HCT116 (cell line): Measurements from ENCODE around the gene GALNT14. TPM values are rescaled to one million over a fixed set of nuclear protein-coding genes. Genes with fewer than 3 reads are reported as not detected.

Experiments
- ATAC-seq: fragments of 200-7000 bp; cut with Tn5 transposase; 2 replicates; pipeline ENCODE4 v1.9.1; 2020; ENCODE audit warnings: mild to moderate bottlenecking, moderate library complexity
- BruUV-seq: library from RNA; stranded (reverse); fragments of 400-500 nt; replicated peaks from 2 replicates; lab custom pipeline; 2021; lab: Mats Ljungman, UMichigan
- CTCF ChIA-PET: fragments of 300-600 bp; sonication (Branson Sonifier 250); formaldehyde crosslinking; loops from one replicate; lab custom pipeline; 2021; ENCODE audit warnings: antibody characterized with exemption; lab: Charles Lee
- POLR2A ChIA-PET: fragments of 300-600, 350-600 bp; sonication (Branson Sonifier 250); formaldehyde crosslinking; loops from one replicate; lab custom pipeline; 2021; ENCODE audit warnings: antibody characterized with exemption; lab: Charles Lee
- RAD21 ChIA-PET, 2 experiments: fragments of 300-600 bp; sonication (Branson Sonifier 250); formaldehyde crosslinking; loops; one replicate each; lab custom pipeline; 2023; ENCODE audit warnings: low total read pairs in 2 of 2; ENCODE audit not compliant: uncharacterized antibody in 2 of 2, unreplicated experiment in 2 of 2, low non-redundant PET in 1 of 2; lab: Charles Lee
- DNase-seq: peaks from one replicate; pipeline ENCODE4 v3.0.0-alpha.2; 2010; ENCODE audit warnings: low read depth, low spot score
- H2AFZ ChIP-seq: fragments of 200-600 bp; shearing (Covaris generic), sonication (generic); 2 replicates; pipeline ENCODE4 v1.6.1; 2017; ENCODE audit warnings: low read depth, mixed run types, mixed read lengths, antibody characterized with exemption, low read length; ENCODE audit not compliant: poor library complexity, severe bottlenecking
- H3K27ac ChIP-seq: 2 replicates; pipeline ENCODE4 v1.5.1; 2012; ENCODE audit warnings: low read depth, low read length
- H3K27me3 ChIP-seq: fragments of 200-600 bp; sonication (generic); 2 replicates; pipeline ENCODE4 v1.6.1; 2016; ENCODE audit warnings: mixed run types, low read length, mixed read lengths; ENCODE audit not compliant: insufficient read depth
- H3K36me3 ChIP-seq, 2 experiments: fragments of 200-500 bp in 1 of 2; fragments of 200-600 bp in 1 of 2; sonication (Bioruptor generic) in 1 of 2; sonication (generic) in 1 of 2; 2 replicates each; pipeline versions ENCODE4 v1.5.1 to v1.6.1; 2014 to 2016; ENCODE audit warnings: low read length in 2 of 2, inconsistent platforms in 1 of 2, mixed read lengths in 1 of 2, mixed run types in 1 of 2; ENCODE audit not compliant: insufficient read depth in 2 of 2, control insufficient read depth in 1 of 2
- H3K4me1 ChIP-seq, 2 experiments: fragments of 200-600 bp in 1 of 2; sonication (generic) in 1 of 2; 2 replicates each; pipeline versions ENCODE4 v1.5.1 to v1.6.1; 2012 to 2017; ENCODE audit warnings: low read length in 2 of 2, inconsistent platforms in 1 of 2, mild to moderate bottlenecking in 1 of 2, mixed read lengths in 1 of 2, mixed run types in 1 of 2, moderate library complexity in 1 of 2; ENCODE audit not compliant: insufficient read depth in 2 of 2, control insufficient read depth in 1 of 2
- H3K4me2 ChIP-seq: fragments of 200-600 bp; sonication (generic); 2 replicates; pipeline ENCODE4 v1.6.1; 2017; ENCODE audit warnings: mixed run types, low read length, mixed read lengths
- H3K4me3 ChIP-seq, 2 experiments: fragments of 200-600 bp in 1 of 2; sonication (generic) in 1 of 2; replicated peaks in 1 of 2; 2 replicates each; pipeline ENCODE4 v1.5.1; 2011 to 2016; ENCODE audit warnings: low read length in 2 of 2, control low read depth in 1 of 2, low read depth in 1 of 2, mild to moderate bottlenecking in 1 of 2, mixed read lengths in 1 of 2, mixed run types in 1 of 2
- H3K79me2 ChIP-seq: fragments of 200-600 bp; sonication (generic); 2 replicates; pipeline ENCODE4 v1.6.1; 2017; ENCODE audit warnings: mild to moderate bottlenecking, mixed run types, low read length, moderate library complexity, mixed read lengths; ENCODE audit not compliant: insufficient read depth
- H3K9ac ChIP-seq: fragments of 200-600 bp; sonication (generic); 2 replicates; pipeline ENCODE4 v1.6.1; 2016; ENCODE audit warnings: low read length, mixed read lengths
- H3K9me2 ChIP-seq: fragments of 200-600 bp; sonication (generic), shearing (Covaris generic); 2 replicates; pipeline ENCODE4 v1.6.1; 2017; ENCODE audit warnings: mixed run types, mild to moderate bottlenecking, moderate library complexity; ENCODE audit not compliant: insufficient read depth
- H3K9me3 ChIP-seq, 2 experiments: fragments of 200-500 bp in 1 of 2; fragments of 200-600 bp in 1 of 2; sonication (Bioruptor generic) in 1 of 2; sonication (generic) in 1 of 2; 2 replicates each; pipeline ENCODE4 v1.6.1; 2014 to 2017; ENCODE audit warnings: low read length in 2 of 2, mixed read lengths in 2 of 2, inconsistent platforms in 1 of 2, low read depth in 1 of 2, mild to moderate bottlenecking in 1 of 2, mixed run types in 1 of 2, moderate library complexity in 1 of 2; ENCODE audit not compliant: control insufficient read depth in 1 of 2, insufficient read depth in 1 of 2
- H4K20me1 ChIP-seq: fragments of 200-600 bp; sonication (generic), shearing (Covaris generic); 2 replicates; pipeline ENCODE4 v1.6.1; 2017; ENCODE audit warnings: mixed run types, mild to moderate bottlenecking, moderate library complexity; ENCODE audit not compliant: insufficient read depth
- CBX3 ChIP-seq: IDR thresholded peaks from 2 replicates; pipeline ENCODE4 v1.6.1; 2012; ENCODE audit warnings: low read depth
- CEBPB ChIP-seq: IDR thresholded peaks from 2 replicates; pipeline ENCODE4 v1.6.1; 2012; ENCODE audit warnings: low read depth
- EGR1 ChIP-seq: IDR thresholded peaks from 2 replicates; pipeline ENCODE4 v1.6.1; 2012; ENCODE audit warnings: low read depth
- ELF1 ChIP-seq: IDR thresholded peaks from 2 replicates; pipeline ENCODE4 v1.6.1; 2012; ENCODE audit warnings: low read depth, borderline replicate concordance
- EZH2phosphoT487 ChIP-seq: fragments of 200-600 bp; IDR thresholded peaks from 2 replicates; pipeline ENCODE4 v1.6.1; 2018; ENCODE audit warnings: antibody characterized with exemption, borderline replicate concordance
- POLR2A ChIP-seq: IDR thresholded peaks from 2 replicates; pipeline ENCODE4 v1.7.0; 2011; ENCODE audit warnings: borderline replicate concordance; ENCODE audit not compliant: insufficient read depth, insufficient read length; ENCODE audit errors: extremely low read depth
- POLR2AphosphoS5 ChIP-seq: IDR thresholded peaks from 2 replicates; pipeline ENCODE4 v1.6.1; 2011; ENCODE audit warnings: mild to moderate bottlenecking, low read depth, low read length, moderate library complexity
- RAD21 ChIP-seq: IDR thresholded peaks from 2 replicates; pipeline ENCODE4 v1.6.1; 2012; ENCODE audit warnings: low read depth, mild to moderate bottlenecking
- SIN3A ChIP-seq: IDR thresholded peaks from 2 replicates; pipeline ENCODE4 v1.6.1; 2012; ENCODE audit warnings: low read depth
- SP1 ChIP-seq: IDR thresholded peaks from 2 replicates; pipeline ENCODE4 v1.6.1; 2012; ENCODE audit warnings: low read depth
- SRF ChIP-seq: IDR thresholded peaks from 2 replicates; pipeline ENCODE4 v1.6.1; 2012; ENCODE audit warnings: low read depth
- ZFX ChIP-seq: fragments of 450-650 bp; IDR thresholded peaks from 2 replicates; pipeline ENCODE4 v1.6.1; 2017
- intact Hi-C: fragments of 100-400 bp; cut with micrococcal nuclease; formaldehyde crosslinking; loops from 2 replicates; pipeline ENCODE4 v1.10.0; 2022
- total RNA-seq: library from RNA; stranded (reverse); gene quantifications from one replicate; pipeline ENCODE4 v1.2.1, GENCODE V29; 2021; ENCODE audit not compliant: unreplicated experiment
- TF ChIP-seq, protein P1 (sequence below): IDR thresholded peaks from 2 replicates; pipeline ENCODE4 v1.6.1; 2012
- TF ChIP-seq, protein P2 (sequence below): IDR thresholded peaks from 2 replicates; pipeline ENCODE4 v1.6.1; 2012
- TF ChIP-seq, protein P3 (sequence below), 3 experiments: fragments of 200-600 bp in 1 of 3; sonication (generic) in 1 of 3; IDR thresholded peaks in 2 of 3; conservative IDR thresholded peaks in 1 of 3; 2 replicates each; pipeline ENCODE4 v1.5.1; 2012 to 2017; ENCODE audit warnings: low read depth in 2 of 3, low read length in 2 of 3, antibody characterized with exemption in 1 of 3, borderline replicate concordance in 1 of 3, control low read depth in 1 of 3, mild to moderate bottlenecking in 1 of 3, mixed read lengths in 1 of 3, mixed run types in 1 of 3, moderate library complexity in 1 of 3; ENCODE audit not compliant: insufficient read depth in 1 of 3
- TF ChIP-seq, protein P4 (sequence below): IDR thresholded peaks from 2 replicates; pipeline ENCODE4 v1.6.1; 2011; ENCODE audit warnings: mild to moderate bottlenecking, low read length, moderate library complexity; ENCODE audit not compliant: insufficient replicate concordance; ENCODE audit errors: extremely low read depth

Gene GALNT14
- total RNA-seq, 1 experiment from 2014 or later: 11.2 TPM

DNA sequence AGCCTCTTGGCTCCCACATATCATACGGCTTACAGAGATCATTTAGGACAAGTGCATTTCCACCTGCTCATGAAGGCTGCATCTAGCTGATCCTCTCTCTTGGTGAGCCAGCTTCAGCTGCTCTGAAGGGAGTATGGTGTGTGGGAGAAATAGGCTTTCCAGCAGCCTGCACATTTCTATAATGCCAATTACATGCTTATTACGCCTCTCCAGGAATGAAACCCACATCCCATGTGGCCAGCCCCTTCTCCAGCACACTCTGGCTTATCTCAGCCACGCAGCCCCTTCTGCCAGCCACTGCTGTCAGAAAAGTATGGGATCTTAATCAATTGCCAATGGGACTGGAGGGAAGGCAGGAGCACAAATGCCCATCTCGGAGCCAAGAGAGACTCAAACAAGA lies 117.5 kb downstream of the GALNT14 start:
- Histone ChIP-seq H3K27me3 (no peaks in the 10 kb centered on the region), H3K9ac (no peak overlapping the region), H3K9me2 (no peaks in the 10 kb centered on the region), H2AFZ (no peak overlapping the region), H3K4me3 (no peak overlapping the region), H3K9me3 (no peaks in the 10 kb centered on the region), H3K27ac (no peak overlapping the region), H3K4me2 (no peak overlapping the region), H3K36me3 (no peaks in the 10 kb centered on the region), H3K4me1 (no peaks in the 10 kb centered on the region), H3K79me2 (no peaks in the 10 kb centered on the region), H4K20me1 (no peaks in the 10 kb centered on the region)
- DNase-seq: no peak
- CTCF ChIA-PET: no interaction called here
- BruUV-seq: no TSS peak
- no peak for TF ChIP-seq EGR1
- TF ChIP-seq EZH2phosphoT487: no peak
- TF ChIP-seq, protein P1, sequence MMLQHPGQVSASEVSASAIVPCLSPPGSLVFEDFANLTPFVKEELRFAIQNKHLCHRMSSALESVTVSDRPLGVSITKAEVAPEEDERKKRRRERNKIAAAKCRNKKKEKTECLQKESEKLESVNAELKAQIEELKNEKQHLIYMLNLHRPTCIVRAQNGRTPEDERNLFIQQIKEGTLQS: no peak
- no peak for TF ChIP-seq POLR2A
- TF ChIP-seq CEBPB: no peak
- TF ChIP-seq SIN3A: no peak
- TF ChIP-seq CBX3: no peak
- TF ChIP-seq RAD21: no peak
- no peak for TF ChIP-seq SP1
- RAD21 ChIA-PET: no interaction called here
- POLR2A ChIA-PET: no interaction called here
- intact Hi-C loops: no loop called here
- ATAC-seq: no peak

DNA sequence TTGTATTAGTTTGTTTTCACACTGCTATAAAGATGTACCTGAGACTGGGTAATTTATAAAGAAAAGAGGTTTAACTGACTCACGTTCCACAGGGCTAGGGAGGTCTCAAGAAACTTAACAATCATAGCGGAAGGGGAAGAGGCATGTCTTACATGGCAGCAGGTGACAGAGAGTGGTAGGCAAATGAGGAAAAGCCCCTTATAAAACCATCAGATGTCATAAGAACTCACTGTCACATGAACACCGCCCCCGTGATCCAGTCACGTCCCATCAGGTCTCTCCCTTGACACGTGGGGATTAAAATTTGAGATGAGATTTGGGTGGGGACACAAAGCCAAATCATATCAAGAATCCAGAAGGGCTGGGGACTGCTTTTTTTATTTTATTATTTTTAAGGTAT lies 120.0 kb downstream of the GALNT14 start:
- no peaks in the 10 kb centered on the region for H3K27me3 ChIP-seq
- POLR2A ChIA-PET: no interaction called here
- intact Hi-C loops: no loop called here
- no peaks in the 10 kb centered on the region for H3K79me2 ChIP-seq
- no peak overlapping the region for H3K4me3 ChIP-seq
- no peak for TF ChIP-seq POLR2AphosphoS5
- TF ChIP-seq, protein P2, sequence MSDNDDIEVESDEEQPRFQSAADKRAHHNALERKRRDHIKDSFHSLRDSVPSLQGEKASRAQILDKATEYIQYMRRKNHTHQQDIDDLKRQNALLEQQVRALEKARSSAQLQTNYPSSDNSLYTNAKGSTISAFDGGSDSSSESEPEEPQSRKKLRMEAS: no peak
- no peak for TF ChIP-seq SRF
- TF ChIP-seq CBX3: no peak
- TF ChIP-seq ZFX: no peak
- TF ChIP-seq, protein P1: no peak
- TF ChIP-seq CEBPB: no peak
- no peak for TF ChIP-seq EGR1
- no peak for TF ChIP-seq POLR2A
- TF ChIP-seq, protein P3, sequence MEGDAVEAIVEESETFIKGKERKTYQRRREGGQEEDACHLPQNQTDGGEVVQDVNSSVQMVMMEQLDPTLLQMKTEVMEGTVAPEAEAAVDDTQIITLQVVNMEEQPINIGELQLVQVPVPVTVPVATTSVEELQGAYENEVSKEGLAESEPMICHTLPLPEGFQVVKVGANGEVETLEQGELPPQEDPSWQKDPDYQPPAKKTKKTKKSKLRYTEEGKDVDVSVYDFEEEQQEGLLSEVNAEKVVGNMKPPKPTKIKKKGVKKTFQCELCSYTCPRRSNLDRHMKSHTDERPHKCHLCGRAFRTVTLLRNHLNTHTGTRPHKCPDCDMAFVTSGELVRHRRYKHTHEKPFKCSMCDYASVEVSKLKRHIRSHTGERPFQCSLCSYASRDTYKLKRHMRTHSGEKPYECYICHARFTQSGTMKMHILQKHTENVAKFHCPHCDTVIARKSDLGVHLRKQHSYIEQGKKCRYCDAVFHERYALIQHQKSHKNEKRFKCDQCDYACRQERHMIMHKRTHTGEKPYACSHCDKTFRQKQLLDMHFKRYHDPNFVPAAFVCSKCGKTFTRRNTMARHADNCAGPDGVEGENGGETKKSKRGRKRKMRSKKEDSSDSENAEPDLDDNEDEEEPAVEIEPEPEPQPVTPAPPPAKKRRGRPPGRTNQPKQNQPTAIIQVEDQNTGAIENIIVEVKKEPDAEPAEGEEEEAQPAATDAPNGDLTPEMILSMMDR (IDR thresholded peaks at IDR 0.05 in 2 of 3, conservative IDR thresholded peaks at IDR 0.05 in 1 of 3; ENCODE audit: borderline replicate concordance in 1 of 3, insufficient read depth in 1 of 3, low read depth in 2 of 3, low read length in 2 of 3): no peak
- TF ChIP-seq SIN3A: no peak
- TF ChIP-seq ELF1: no peak
- TF ChIP-seq SP1: no peak
- no peak for TF ChIP-seq RAD21
- TF ChIP-seq, protein P4, sequence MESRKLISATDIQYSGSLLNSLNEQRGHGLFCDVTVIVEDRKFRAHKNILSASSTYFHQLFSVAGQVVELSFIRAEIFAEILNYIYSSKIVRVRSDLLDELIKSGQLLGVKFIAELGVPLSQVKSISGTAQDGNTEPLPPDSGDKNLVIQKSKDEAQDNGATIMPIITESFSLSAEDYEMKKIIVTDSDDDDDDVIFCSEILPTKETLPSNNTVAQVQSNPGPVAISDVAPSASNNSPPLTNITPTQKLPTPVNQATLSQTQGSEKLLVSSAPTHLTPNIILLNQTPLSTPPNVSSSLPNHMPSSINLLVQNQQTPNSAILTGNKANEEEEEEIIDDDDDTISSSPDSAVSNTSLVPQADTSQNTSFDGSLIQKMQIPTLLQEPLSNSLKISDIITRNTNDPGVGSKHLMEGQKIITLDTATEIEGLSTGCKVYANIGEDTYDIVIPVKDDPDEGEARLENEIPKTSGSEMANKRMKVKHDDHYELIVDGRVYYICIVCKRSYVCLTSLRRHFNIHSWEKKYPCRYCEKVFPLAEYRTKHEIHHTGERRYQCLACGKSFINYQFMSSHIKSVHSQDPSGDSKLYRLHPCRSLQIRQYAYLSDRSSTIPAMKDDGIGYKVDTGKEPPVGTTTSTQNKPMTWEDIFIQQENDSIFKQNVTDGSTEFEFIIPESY: no peak
- TF ChIP-seq, all 23 proteins: peak for 0
- ATAC-seq (no peak), DNase-seq (no peak)
- no peak overlapping the region for H3K9ac ChIP-seq
- H3K27ac ChIP-seq: no peak overlapping the region
- no peaks in the 10 kb centered on the region for H3K4me1 ChIP-seq
- H3K9me3 ChIP-seq: no peaks in the 10 kb centered on the region
- ChIA-PET RAD21 (no interaction called here), CTCF (no interaction called here)
- H2AFZ ChIP-seq: no peak overlapping the region
- no peak overlapping the region for H3K4me2 ChIP-seq
- BruUV-seq: no TSS peak
- H3K9me2 ChIP-seq: no peaks in the 10 kb centered on the region
- no peaks in the 10 kb centered on the region for H4K20me1 ChIP-seq
- H3K36me3 ChIP-seq: no peaks in the 10 kb centered on the region
